ENCODE data around the gene LAMTOR5.
"Not testable (repeated sequence)": the region's sequence is repeated elsewhere in the genome, so short reads cannot be mapped to it uniquely, and the experiment has no call there.

LAMTOR5 gene

GRCh38 chr1:110404401-110404800, 3.1 kb downstream of the LAMTOR5 start:
- Histone ChIP-seq H3K4me3 (no peak overlapping the region), H3K36me3 (ENCODE audit: insufficient read depth, low read length) (peaks cover 53% of the 10 kb centered on the region), H3K9ac (ENCODE audit: insufficient read length) (no peak overlapping the region), H3K27ac (no peak overlapping the region), H3K9me3 (ENCODE audit: low read depth, low read length) (no peaks in the 10 kb centered on the region)
- TF ChIP-seq EZH2 (IDR thresholded peaks at IDR 0.05) (no peak), POLR2AphosphoS5 (IDR thresholded peaks at IDR 0.05; ENCODE audit: borderline replicate concordance, low read depth, low read length) (no peak), FOXP2 (optimal IDR thresholded peaks at IDR 0.05; ENCODE audit: control extremely low read depth, extremely low read length, insufficient read depth) (no peak)
- DNase-seq (ENCODE audit: low read depth, low spot score), result no peak

GRCh38 chr1:110403805-110404204, 3.7 kb downstream of the LAMTOR5 start:
- H3K4me3 ChIP-seq, result no peak overlapping the region
- TF ChIP-seq POLR2AphosphoS5 (IDR thresholded peaks at IDR 0.05; ENCODE audit: borderline replicate concordance, low read depth, low read length) (no peak), EZH2 (IDR thresholded peaks at IDR 0.05) (no peak), FOXP2 (optimal IDR thresholded peaks at IDR 0.05; ENCODE audit: control extremely low read depth, extremely low read length, insufficient read depth) (no peak)
- H3K9ac ChIP-seq (ENCODE audit: insufficient read length), result no peak overlapping the region
- DNase-seq (ENCODE audit: low read depth, low spot score), result no peak
- H3K36me3 ChIP-seq (ENCODE audit: insufficient read depth, low read length), result peaks cover 53% of the 10 kb centered on the region
- H3K27ac ChIP-seq, result no peak overlapping the region
- no peaks in the 10 kb centered on the region for H3K9me3 ChIP-seq (ENCODE audit: low read depth, low read length)

GRCh38 chr1:110396259-110396958, 11.1 kb downstream of the LAMTOR5 start:
- not testable (repeated sequence) for H3K9me3 ChIP-seq (ENCODE audit: low read depth, low read length); H3K4me3 ChIP-seq; DNase-seq (ENCODE audit: low read depth, low spot score); H3K9ac ChIP-seq (ENCODE audit: insufficient read length); H3K27ac ChIP-seq
- peaks cover 21% of the 10 kb centered on the region for H3K36me3 ChIP-seq (ENCODE audit: insufficient read depth, low read length)

- Histone ChIP-seq H3K36me3 (ENCODE audit: insufficient read depth, low read length) (peaks cover 5% of the 10 kb centered on the region; the same call in 1 of the 2 replicates), H3K9ac (ENCODE audit: insufficient read length) (no peak overlapping the region), H3K27ac (peak overlapping the region; percentile 76), H3K4me3 (no peak overlapping the region), H3K9me3 (ENCODE audit: low read depth, low read length) (no peaks in the 10 kb centered on the region)
- TF ChIP-seq POLR2AphosphoS5 (IDR thresholded peaks at IDR 0.05; ENCODE audit: borderline replicate concordance, low read depth, low read length) (no peak), FOXP2 (optimal IDR thresholded peaks at IDR 0.05; ENCODE audit: control extremely low read depth, extremely low read length, insufficient read depth) (no peak), EZH2 (IDR thresholded peaks at IDR 0.05) (no peak)
- DNase-seq (ENCODE audit: low read depth, low spot score), result no peak
Observed at GRCh38 chr1:110394493-110394820, 13.0 kb downstream of the LAMTOR5 start.

GRCh38 chr1:110393691-110394492, 13.6 kb downstream of the LAMTOR5 start:
- Histone ChIP-seq H3K9me3 (ENCODE audit: low read depth, low read length) (no peaks in the 10 kb centered on the region), H3K9ac (ENCODE audit: insufficient read length) (no peak overlapping the region), H3K36me3 (ENCODE audit: insufficient read depth, low read length) (peaks cover 5% of the 10 kb centered on the region; the same call in 1 of the 2 replicates), H3K27ac (peak overlapping the region; percentile 76), H3K4me3 (0 out of 2 replicates have a peak overlapping the region, but pooled peaks have one; percentile 4)
- TF ChIP-seq FOXP2 (optimal IDR thresholded peaks at IDR 0.05; ENCODE audit: control extremely low read depth, extremely low read length, insufficient read depth) (no peak), POLR2AphosphoS5 (IDR thresholded peaks at IDR 0.05; ENCODE audit: borderline replicate concordance, low read depth, low read length) (no peak), EZH2 (IDR thresholded peaks at IDR 0.05) (no peak)
- DNase-seq (ENCODE audit: low read depth, low spot score), result no peak

GRCh38 chr1:110393286-110393685, 14.2 kb downstream of the LAMTOR5 start:
- H3K4me3 ChIP-seq, result no peak overlapping the region
- no peak overlapping the region for H3K9ac ChIP-seq (ENCODE audit: insufficient read length)
- no peak for DNase-seq (ENCODE audit: low read depth, low spot score)
- H3K36me3 ChIP-seq (ENCODE audit: insufficient read depth, low read length), result peaks cover 5% of the 10 kb centered on the region; the same call in 1 of the 2 replicates
- peak overlapping the region; percentile 76 for H3K27ac ChIP-seq
- no peaks in the 10 kb centered on the region for H3K9me3 ChIP-seq (ENCODE audit: low read depth, low read length)
- no peak for TF ChIP-seq POLR2AphosphoS5 (IDR thresholded peaks at IDR 0.05; ENCODE audit: borderline replicate concordance, low read depth, low read length)
- no peak for TF ChIP-seq EZH2 (IDR thresholded peaks at IDR 0.05)
- TF ChIP-seq FOXP2 (optimal IDR thresholded peaks at IDR 0.05; ENCODE audit: control extremely low read depth, extremely low read length, insufficient read depth), result no peak

GRCh38 chr1:110390692-110391245, 16.7 kb downstream of the LAMTOR5 start, which contains the start of gene SLC16A4:
SLC16A4 (minus strand) TSS chr1:110391026; CDS start chr1:110389323, 1,703 bp downstream.
- H3K27ac ChIP-seq, result peak within 1 kb of the TSS; percentile 87
- H3K36me3 ChIP-seq (ENCODE audit: insufficient read depth, low read length), result peaks cover 3% of the 10 kb centered on the region; the same call in 1 of the 2 replicates
- H3K4me3 ChIP-seq, result peak within 1 kb of the TSS; percentile 76
- TF ChIP-seq FOXP2 (optimal IDR thresholded peaks at IDR 0.05; ENCODE audit: control extremely low read depth, extremely low read length, insufficient read depth), result no peak
- no peak for TF ChIP-seq EZH2 (IDR thresholded peaks at IDR 0.05)
- peak; percentile 51; the same call in 1 of the 2 replicates for TF ChIP-seq POLR2AphosphoS5 (IDR thresholded peaks at IDR 0.05; ENCODE audit: borderline replicate concordance, low read depth, low read length)
- peak within 1 kb of the TSS; percentile 49 for H3K9ac ChIP-seq (ENCODE audit: insufficient read length)
- peak; percentile 65 for DNase-seq (ENCODE audit: low read depth, low spot score)
- H3K9me3 ChIP-seq (ENCODE audit: low read depth, low read length), result no peaks in the 10 kb centered on the region

GRCh38 chr1:110390096-110390495, 17.4 kb downstream of the LAMTOR5 start:
- peak overlapping the region; percentile 87 for H3K27ac ChIP-seq
- H3K36me3 ChIP-seq (ENCODE audit: insufficient read depth, low read length), result no peaks in the 10 kb centered on the region
- DNase-seq (ENCODE audit: low read depth, low spot score), result no peak
- H3K9ac ChIP-seq (ENCODE audit: insufficient read length), result peak overlapping the region; percentile 49
- H3K4me3 ChIP-seq, result peak overlapping the region; percentile 76
- H3K9me3 ChIP-seq (ENCODE audit: low read depth, low read length), result no peaks in the 10 kb centered on the region
- no peak for TF ChIP-seq POLR2AphosphoS5 (IDR thresholded peaks at IDR 0.05; ENCODE audit: borderline replicate concordance, low read depth, low read length)
- no peak for TF ChIP-seq FOXP2 (optimal IDR thresholded peaks at IDR 0.05; ENCODE audit: control extremely low read depth, extremely low read length, insufficient read depth)
- no peak for TF ChIP-seq EZH2 (IDR thresholded peaks at IDR 0.05)

Measured in SK-N-MC (cell line).